Activated T-helper 1 cell treated with anti-CD3 and anti-CD28 coated beads, Interleukin-12 subunit alpha, Interleukin-12 subunit beta, Interleukin-2, Interleukin-4 antibody, amounts not matched to agents 30 ng/mL and 10 ng/mL and 1 ng/mL, durations not matched to agents 14 hours and 24 hours and 36 hours (primary cell): ENCODE data around the gene NCAM2. TPM values are rescaled to one million over a fixed set of nuclear protein-coding genes. Genes with fewer than 3 reads are reported as not detected.
"Not testable (repeated sequence)": the region's sequence is repeated elsewhere in the genome, so short reads cannot be mapped to it uniquely, and the experiment has no call there.

ENCODE experiments used
- DNase-seq: peaks from one replicate; pipeline ENCODE4 v3.0.0; 2021; ENCODE audit warnings: low spot score
- H3K27ac Mint-ChIP-seq: one replicate; pipeline ENCODE4 v1.8.0; 2021; ENCODE audit warnings: mild to moderate bottlenecking, mixed read lengths
- H3K27me3 Mint-ChIP-seq: one replicate; pipeline ENCODE4 v1.8.0; 2022; ENCODE audit warnings: mild to moderate bottlenecking, moderate library complexity, mixed read lengths; ENCODE audit not compliant: insufficient read depth
- H3K36me3 Mint-ChIP-seq: one replicate; pipeline ENCODE4 v1.8.0; 2021; ENCODE audit warnings: low read depth, mixed read lengths
- H3K4me1 Mint-ChIP-seq: one replicate; pipeline ENCODE4 v1.8.0; 2021; ENCODE audit warnings: low read depth, mixed read lengths
- H3K4me3 Mint-ChIP-seq: one replicate; pipeline ENCODE4 v1.8.0; 2021; ENCODE audit warnings: mild to moderate bottlenecking, moderate library complexity, mixed read lengths
- H3K9me3 Mint-ChIP-seq: one replicate; pipeline ENCODE4 v1.8.0; 2021; ENCODE audit warnings: mixed read lengths
- intact Hi-C: fragments of 100-400 bp; cut with micrococcal nuclease; formaldehyde crosslinking; loops from one replicate; pipeline ENCODE4 v1.15.1; 2024
- total RNA-seq: library from RNA; stranded (reverse); gene quantifications from 2 replicates; pipeline ENCODE4 v1.2.3, GENCODE V29; 2022

NCAM2 gene
- total RNA-seq, 1 donor from 2014 or later, result not detected

DNA sequence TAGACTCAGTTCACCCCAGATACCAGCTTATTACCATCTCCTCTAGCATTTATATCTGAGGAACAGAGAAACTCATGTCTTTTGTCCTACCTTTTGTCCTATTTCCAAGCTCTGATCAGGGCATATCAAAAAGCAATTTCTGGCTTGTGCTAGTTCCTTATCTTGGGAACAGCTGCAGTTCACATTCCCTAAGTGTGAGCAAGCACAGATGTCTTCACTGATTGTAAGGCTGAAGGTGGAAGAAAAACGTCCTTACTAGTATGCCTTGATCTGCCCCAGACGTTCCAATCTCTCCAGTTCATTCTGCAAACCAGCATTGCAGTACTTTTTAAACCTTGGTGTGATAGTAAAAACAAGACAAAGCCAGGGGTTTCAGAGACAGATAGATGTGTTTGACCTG, 139.8 kb downstream of the NCAM2 start:
- intact Hi-C loops, result no loop called here
- Mint-ChIP-seq H3K27ac (no peak overlapping the region), H3K4me3 (no peak overlapping the region), H3K27me3 (no peaks in the 10 kb centered on the region), H3K36me3 (no peaks in the 10 kb centered on the region), H3K4me1 (no peaks in the 10 kb centered on the region), H3K9me3 (no peaks in the 10 kb centered on the region)
- DNase-seq, result no peak

GRCh38 chr21:21146587-21147373, 148.6 kb downstream of the NCAM2 start:
- Mint-ChIP-seq H3K9me3 (no peaks in the 10 kb centered on the region), H3K4me3 (no peak overlapping the region), H3K27ac (no peak overlapping the region), H3K4me1 (no peaks in the 10 kb centered on the region), H3K27me3 (no peaks in the 10 kb centered on the region), H3K36me3 (no peaks in the 10 kb centered on the region)
- intact Hi-C loops, result no loop called here
- no peak for DNase-seq

GRCh38 chr21:21147374-21147745, 149.2 kb downstream of the NCAM2 start:
- no peaks in the 10 kb centered on the region for H3K9me3 Mint-ChIP-seq
- no peak overlapping the region for H3K27ac Mint-ChIP-seq
- no peak overlapping the region for H3K4me3 Mint-ChIP-seq
- intact Hi-C loops, result no loop called here
- H3K27me3 Mint-ChIP-seq, result no peaks in the 10 kb centered on the region
- H3K36me3 Mint-ChIP-seq, result no peaks in the 10 kb centered on the region
- DNase-seq, result no peak
- no peaks in the 10 kb centered on the region for H3K4me1 Mint-ChIP-seq

GRCh38 chr21:21148009-21148408, 149.8 kb downstream of the NCAM2 start:
- no peaks in the 10 kb centered on the region for H3K36me3 Mint-ChIP-seq
- H3K27me3 Mint-ChIP-seq, result no peaks in the 10 kb centered on the region
- no peak overlapping the region for H3K27ac Mint-ChIP-seq
- H3K9me3 Mint-ChIP-seq, result no peaks in the 10 kb centered on the region
- no peak overlapping the region for H3K4me3 Mint-ChIP-seq
- no peak for DNase-seq
- H3K4me1 Mint-ChIP-seq, result no peaks in the 10 kb centered on the region
- intact Hi-C loops, result no loop called here

DNA sequence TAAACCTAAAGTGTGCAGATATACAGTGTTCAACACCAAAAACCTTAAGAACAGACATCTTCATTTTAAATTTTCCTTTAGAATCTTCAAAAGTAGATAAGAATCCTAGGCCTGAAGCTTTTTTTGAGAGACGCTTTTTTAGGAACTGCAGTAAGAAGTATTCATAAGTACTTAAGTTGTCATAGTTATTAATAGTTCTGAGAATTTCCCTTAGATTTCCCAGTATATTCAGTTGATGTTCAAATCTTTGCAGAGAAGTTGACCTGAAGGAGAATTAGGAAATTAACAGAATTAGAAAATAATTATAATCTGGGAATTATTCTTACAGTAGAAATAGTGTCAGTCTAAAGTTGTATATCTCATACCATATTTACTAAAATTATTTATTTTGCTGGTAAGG, 150.3 kb downstream of the NCAM2 start:
- no peak for DNase-seq
- no peaks in the 10 kb centered on the region for H3K4me1 Mint-ChIP-seq
- H3K36me3 Mint-ChIP-seq, result no peaks in the 10 kb centered on the region
- H3K9me3 Mint-ChIP-seq, result no peaks in the 10 kb centered on the region
- H3K4me3 Mint-ChIP-seq, result no peak overlapping the region
- intact Hi-C loops, result no loop called here
- H3K27me3 Mint-ChIP-seq, result no peaks in the 10 kb centered on the region
- no peak overlapping the region for H3K27ac Mint-ChIP-seq

DNA sequence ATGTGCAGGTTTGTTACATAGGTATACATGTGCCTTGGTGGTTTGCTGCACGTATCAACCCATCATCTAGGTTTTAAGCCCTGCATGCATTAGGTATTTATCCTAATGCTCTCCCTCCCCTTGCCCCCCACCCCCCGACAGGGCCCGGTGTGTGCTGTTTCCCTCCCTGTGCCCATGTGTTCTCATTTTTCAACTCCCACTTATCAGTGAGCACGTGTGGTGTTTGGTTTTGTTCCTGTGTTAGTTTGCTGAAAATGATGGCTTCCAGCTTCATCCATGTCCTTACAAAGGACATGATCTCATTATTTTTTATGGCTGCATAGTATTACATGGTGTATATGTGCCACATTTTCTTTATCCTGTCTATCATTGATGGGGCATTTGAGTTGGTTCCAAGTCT, 151.2 kb downstream of the NCAM2 start:
- H3K4me3 Mint-ChIP-seq, DNase-seq, intact Hi-C loops, H3K36me3 Mint-ChIP-seq, H3K9me3 Mint-ChIP-seq, H3K27me3 Mint-ChIP-seq, H3K27ac Mint-ChIP-seq, H3K4me1 Mint-ChIP-seq: not testable (repeated sequence)

- Mint-ChIP-seq H3K27ac (no peak overlapping the region), H3K4me3 (no peak overlapping the region)
- intact Hi-C loops, result no loop called here
Measured at GRCh38 chr21:21151231-21151630, 153.0 kb downstream of the NCAM2 start.

GRCh38 chr21:21156397-21156796, 158.2 kb downstream of the NCAM2 start:
- no peaks in the 10 kb centered on the region for H3K36me3 Mint-ChIP-seq
- no peak overlapping the region for H3K27ac Mint-ChIP-seq
- no peaks in the 10 kb centered on the region for H3K4me1 Mint-ChIP-seq
- H3K27me3 Mint-ChIP-seq, result peaks cover 4% of the 10 kb centered on the region
- intact Hi-C loops, result no loop called here
- DNase-seq, result no peak
- H3K9me3 Mint-ChIP-seq, result no peaks in the 10 kb centered on the region
- no peak overlapping the region for H3K4me3 Mint-ChIP-seq

More at GRCh38 chr21:21151231-21151630, 153.0 kb downstream of the NCAM2 start:
- Mint-ChIP-seq H3K9me3 (no peaks in the 10 kb centered on the region), H3K27me3 (no peaks in the 10 kb centered on the region), H3K4me1 (no peaks in the 10 kb centered on the region), H3K36me3 (no peaks in the 10 kb centered on the region)
- DNase-seq, result no peak

DNA sequence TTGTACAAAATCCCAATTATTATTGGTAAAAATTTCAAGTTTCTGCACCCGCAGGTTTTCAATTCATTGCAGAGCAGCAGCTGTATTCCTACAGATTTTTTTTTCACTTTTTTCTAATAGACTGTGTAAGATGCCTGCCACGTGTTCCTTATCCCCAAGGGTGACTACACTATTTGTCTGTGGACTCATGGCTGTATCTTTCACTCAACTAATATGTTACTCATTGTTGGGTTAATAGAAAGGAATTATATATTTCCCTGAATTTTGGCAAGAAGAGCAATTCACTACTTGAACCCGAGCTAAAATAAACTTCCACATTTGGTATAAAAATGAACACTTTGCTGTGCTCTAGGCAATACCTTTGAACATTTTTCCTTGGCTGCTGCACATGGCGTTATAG, 158.7 kb downstream of the NCAM2 start:
- intact Hi-C loops, result no loop called here
- no peaks in the 10 kb centered on the region for H3K9me3 Mint-ChIP-seq

GRCh38 chr21:21158376-21158918, 160.2 kb downstream of the NCAM2 start:
- intact Hi-C loops, result no loop called here
- H3K4me1 Mint-ChIP-seq, result no peaks in the 10 kb centered on the region
- peaks cover 7% of the 10 kb centered on the region for H3K27me3 Mint-ChIP-seq

More for the DNA sequence above, 158.7 kb downstream of the NCAM2 start:
- Mint-ChIP-seq H3K4me3 (no peak overlapping the region), H3K27ac (no peak overlapping the region), H3K36me3 (no peaks in the 10 kb centered on the region), H3K27me3 (peaks cover 4% of the 10 kb centered on the region), H3K4me1 (no peaks in the 10 kb centered on the region)
- DNase-seq, result no peak

GRCh38 chr21:21159253-21159899, 161.2 kb downstream of the NCAM2 start:
- intact Hi-C loops, result no loop called here
- no peak for DNase-seq
- Mint-ChIP-seq H3K36me3 (no peaks in the 10 kb centered on the region), H3K9me3 (no peaks in the 10 kb centered on the region), H3K4me1 (no peaks in the 10 kb centered on the region), H3K27me3 (peaks cover 7% of the 10 kb centered on the region), H3K27ac (no peak overlapping the region), H3K4me3 (no peak overlapping the region)

More at GRCh38 chr21:21158376-21158918, 160.2 kb downstream of the NCAM2 start:
- H3K9me3 Mint-ChIP-seq, result no peaks in the 10 kb centered on the region
- no peaks in the 10 kb centered on the region for H3K36me3 Mint-ChIP-seq
- H3K27ac Mint-ChIP-seq, result no peak overlapping the region
- no peak overlapping the region for H3K4me3 Mint-ChIP-seq
- DNase-seq, result no peak

GRCh38 chr21:21162786-21163185, 164.6 kb downstream of the NCAM2 start:
- Mint-ChIP-seq H3K4me1 (peaks cover 7% of the 10 kb centered on the region), H3K4me3 (no peak overlapping the region), H3K9me3 (no peaks in the 10 kb centered on the region), H3K27me3 (peaks cover 7% of the 10 kb centered on the region), H3K36me3 (no peaks in the 10 kb centered on the region), H3K27ac (no peak overlapping the region)
- intact Hi-C loops, result loop anchor here (10.0 kb wide), 1 partner anchor 168 kb away; the partner anchor contains the start of gene NCAM2
- no peak for DNase-seq

DNA sequence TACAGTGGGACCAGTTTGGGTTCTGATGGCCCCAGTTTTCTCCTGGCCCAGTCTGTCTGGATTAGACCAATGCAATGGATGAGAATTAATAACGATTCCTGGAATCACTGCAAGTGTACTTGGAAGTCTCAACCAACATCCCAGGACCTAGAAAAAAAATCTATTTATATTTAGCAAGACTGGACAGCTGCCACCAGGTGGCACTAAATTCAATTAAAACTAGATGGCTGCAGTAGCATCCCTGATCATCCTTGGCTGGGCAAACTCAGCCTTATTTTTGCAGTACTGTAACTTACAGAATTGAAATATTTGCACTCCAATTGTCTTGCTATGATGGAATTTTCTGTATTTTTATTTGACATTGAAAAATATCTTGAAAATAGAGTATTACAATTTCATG, 165.7 kb downstream of the NCAM2 start:
- Mint-ChIP-seq H3K27me3 (peaks cover 7% of the 10 kb centered on the region), H3K9me3 (no peaks in the 10 kb centered on the region), H3K4me1 (peaks cover 7% of the 10 kb centered on the region), H3K36me3 (no peaks in the 10 kb centered on the region), H3K4me3 (no peak overlapping the region), H3K27ac (no peak overlapping the region)
- DNase-seq, result no peak
- intact Hi-C loops, result loop anchor here (1.0 to 10.0 kb wide), 4 partner anchors 131 to 1627 kb away; partner anchors contain the start of gene NCAM2
